Mammary epithelial cell (primary cell): Measurements from ENCODE around the gene FIGN.

ENCODE experiments used
- CTCF ChIP-seq, 2 donors: IDR thresholded peaks in 1 of 2; conservative IDR thresholded peaks in 1 of 2; 2 replicates each; pipeline ENCODE4 v1.5.1; 2011 to 2012; ENCODE audit warnings: inconsistent platforms in 2 of 2, low read length in 2 of 2, mild to moderate bottlenecking in 2 of 2, control low read depth in 1 of 2, low read depth in 1 of 2; ENCODE audit not compliant: insufficient read depth in 1 of 2; ENCODE audit errors: extremely low read depth in 1 of 2
- EZH2 ChIP-seq: IDR thresholded peaks from 2 replicates; pipeline ENCODE4 v1.6.1; 2012; ENCODE audit warnings: low read length, inconsistent platforms, borderline replicate concordance

GRCh38 chr2:163711699-163712098, 24.1 kb downstream of the FIGN start:
- TF ChIP-seq EZH2 (no peak), CTCF (conservative IDR thresholded peaks at IDR 0.05 in 1 of 2, IDR thresholded peaks at IDR 0.05 in 1 of 2; ENCODE audit: extremely low read depth in 1 of 2, insufficient read depth in 1 of 2, low read depth in 1 of 2, low read length in 2 of 2) (no peak)
